Activated effector memory CD4-positive, alpha-beta T cell treated with Interleukin-2 at 50 U/mL for 16 hours (primary cell): Measurements from ENCODE around the gene HOXC9.

Experiments used
- DNase-seq: peaks from one replicate; pipeline ENCODE4 v3.0.0-alpha.2; 2020

HOXC9 gene

DNA sequence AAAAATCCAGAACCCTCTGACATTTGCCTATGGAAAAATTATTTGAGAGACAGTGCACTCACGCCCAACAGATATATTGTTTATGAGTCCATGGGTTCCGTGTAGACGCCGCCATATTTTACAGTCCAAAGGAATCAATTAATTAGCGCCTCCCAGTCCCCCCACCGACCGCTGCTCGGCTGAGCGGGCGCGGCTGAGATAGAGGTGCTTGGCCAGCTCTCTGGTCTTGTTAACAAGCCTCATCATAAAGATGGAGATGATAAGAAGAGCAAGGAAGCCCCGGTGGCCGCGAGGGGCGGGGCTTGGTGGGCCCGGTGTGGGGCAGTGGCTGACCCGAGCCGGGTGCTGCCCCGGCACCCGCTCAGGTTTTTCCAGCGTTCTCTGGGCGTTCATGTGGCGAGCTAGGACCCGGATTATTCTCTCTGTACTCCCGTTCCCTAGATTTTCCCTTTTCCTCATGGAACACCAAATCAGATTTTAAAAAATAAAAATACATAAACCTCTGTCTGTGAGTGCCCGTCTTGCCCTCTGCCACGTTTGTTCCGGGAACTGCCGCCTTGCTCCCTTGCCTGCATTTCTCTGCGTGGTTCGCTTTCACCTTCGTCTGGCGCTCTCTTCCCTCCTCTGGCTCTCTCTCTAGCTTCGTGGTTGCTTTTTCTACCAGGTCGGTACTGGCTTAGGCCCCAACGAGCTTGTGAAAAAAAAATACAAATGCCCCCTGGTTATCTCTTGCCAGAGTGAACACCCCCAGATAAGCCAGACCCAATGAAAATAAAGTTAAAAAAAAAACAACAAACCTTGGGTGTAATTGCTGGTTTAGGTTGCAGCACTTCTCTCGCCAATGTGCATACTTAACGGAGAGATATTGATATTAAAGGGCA lies 36.3 kb upstream of the HOXC9 start:
- DNase-seq, result no peak

DNA sequence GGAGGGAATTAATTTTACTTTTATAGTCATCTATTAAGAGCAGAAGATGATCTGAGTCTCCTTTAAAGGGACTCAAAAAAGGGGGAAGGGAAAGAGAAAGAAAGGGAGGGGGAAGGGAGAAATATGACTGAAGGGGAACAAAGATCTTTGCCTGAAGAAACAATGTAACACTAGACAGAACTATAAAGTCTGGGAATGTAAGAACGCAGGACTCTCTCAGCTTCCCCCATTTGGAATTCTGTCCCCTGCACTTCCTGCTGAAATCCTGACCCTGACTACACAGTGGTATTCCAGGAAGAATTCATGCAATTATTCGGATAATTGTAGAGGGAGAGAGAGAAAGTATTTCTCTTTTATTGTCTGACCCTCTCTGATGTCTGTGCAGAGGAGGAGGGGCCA lies 35.6 kb upstream of the HOXC9 start:
- DNase-seq, result no peak

DNA sequence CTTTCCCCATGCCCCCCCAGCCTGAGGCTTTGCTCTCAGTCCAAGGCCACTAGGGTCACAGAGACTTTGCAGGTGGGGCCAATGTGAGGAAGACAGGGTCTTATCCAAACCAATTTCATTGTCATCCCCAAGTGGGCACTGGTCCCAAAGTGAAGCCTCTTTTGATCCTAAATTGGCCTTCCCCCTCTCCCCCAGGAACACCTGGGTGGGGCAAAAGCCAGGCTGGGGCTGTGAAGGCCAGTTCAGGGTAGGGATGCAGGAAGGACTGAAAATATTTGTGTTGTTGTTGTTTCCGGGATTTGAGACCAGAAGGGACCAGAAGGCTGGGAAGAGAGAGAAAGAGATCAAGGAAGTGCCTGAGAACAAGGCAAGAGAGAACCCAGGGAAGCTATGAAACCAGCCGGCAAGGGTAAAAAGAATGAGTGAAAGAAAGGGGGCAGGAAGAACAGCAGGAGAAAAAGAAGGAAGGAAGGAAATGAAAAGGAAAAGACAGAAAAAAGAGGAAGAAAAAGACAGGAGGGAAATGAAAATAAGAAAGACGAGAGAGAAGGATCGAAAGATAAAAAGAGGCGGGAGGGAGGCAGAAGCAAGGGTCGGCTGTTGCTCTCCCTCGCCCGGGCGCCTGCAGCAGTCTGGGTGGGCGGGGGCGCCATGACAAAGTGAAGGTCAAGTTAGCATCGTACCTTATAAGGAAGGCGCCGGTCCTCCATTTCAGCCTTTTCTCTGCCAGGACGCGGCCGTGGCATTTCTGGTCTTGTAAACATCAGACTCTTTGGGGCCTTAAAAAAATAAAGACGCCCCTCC lies 34.5 kb upstream of the HOXC9 start:
- no peak for DNase-seq

DNA sequence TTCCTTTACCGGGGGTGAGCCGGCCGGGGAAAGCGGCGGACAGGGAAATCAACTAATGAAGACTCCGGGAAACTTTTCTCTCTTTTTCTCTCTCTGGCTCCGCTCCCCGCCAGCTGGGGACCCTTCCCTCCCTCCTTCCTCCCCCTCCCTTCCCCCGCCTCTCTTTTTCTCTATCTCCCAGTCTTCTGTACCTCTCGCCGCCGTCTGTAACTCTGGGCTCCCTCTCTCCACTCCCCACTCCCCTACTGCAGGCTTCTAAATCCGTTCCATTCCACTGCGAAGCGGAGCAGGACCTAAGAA lies 33.9 kb upstream of the HOXC9 start:
- DNase-seq, result no peak

DNA sequence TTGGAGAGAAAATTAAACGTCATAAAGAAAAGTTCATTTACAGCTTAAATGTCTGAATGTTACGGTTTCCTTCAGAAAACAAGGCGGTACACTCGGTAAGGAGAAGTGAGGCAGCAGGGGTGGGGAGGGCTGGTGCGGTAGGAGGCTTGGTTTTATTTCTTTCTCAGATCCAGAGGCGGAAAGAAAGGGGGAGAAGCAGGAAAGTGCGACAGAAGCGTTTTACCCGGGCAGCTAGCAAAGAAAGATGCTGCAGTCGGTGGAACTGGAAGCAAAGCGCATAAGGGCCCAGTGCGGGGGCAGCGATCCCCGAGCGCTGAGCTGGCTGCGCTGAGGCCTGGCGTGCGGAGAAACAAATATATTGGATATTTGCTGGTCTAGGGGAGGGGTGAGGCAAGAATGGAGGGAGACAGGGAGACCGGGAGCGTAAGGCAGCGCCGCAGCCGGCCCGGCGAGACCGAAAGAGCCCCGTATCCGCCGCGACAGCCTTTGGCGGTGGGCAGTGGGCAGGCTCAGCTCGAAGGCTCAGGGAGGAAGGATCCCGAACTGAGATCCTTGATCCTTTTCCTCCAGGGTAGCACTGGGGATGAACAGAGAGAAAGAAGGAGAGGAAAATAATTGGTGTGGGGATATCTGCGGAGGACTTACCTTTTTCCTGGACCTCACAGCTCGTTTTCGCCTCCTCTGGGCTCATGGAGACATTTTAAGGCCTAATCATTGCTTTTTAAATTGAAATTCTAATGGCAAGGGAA lies 33.4 kb upstream of the HOXC9 start:
- DNase-seq, result no peak

DNA sequence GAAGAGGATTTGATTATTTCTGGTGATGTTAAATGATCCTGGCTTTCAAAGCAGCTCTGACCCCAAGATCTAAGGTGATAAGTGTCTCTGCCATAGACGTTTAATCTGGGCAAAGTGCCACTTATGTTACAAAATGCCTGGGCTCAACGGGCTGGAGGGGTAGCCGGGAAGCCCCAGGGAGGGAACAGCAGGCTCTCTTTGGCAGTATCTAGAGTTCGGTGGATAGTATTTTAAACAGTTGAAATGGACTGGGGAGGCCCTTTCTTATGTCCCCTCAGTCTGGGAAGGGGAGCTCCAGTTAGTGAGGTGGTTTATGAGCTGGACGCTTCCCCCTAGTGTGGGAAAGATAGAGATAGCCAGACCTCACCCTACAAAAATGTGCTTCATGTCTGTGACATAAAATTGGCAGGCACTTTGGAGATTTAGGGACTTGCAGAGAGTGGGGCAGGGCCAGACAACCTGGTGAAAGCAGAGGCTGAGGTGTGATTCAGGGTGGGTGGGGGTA lies 32.5 kb upstream of the HOXC9 start:
- DNase-seq, result no peak

GRCh38 chr12:53968214-53969127 lies 31.5 kb upstream of the HOXC9 start:
- DNase-seq, result no peak

DNA sequence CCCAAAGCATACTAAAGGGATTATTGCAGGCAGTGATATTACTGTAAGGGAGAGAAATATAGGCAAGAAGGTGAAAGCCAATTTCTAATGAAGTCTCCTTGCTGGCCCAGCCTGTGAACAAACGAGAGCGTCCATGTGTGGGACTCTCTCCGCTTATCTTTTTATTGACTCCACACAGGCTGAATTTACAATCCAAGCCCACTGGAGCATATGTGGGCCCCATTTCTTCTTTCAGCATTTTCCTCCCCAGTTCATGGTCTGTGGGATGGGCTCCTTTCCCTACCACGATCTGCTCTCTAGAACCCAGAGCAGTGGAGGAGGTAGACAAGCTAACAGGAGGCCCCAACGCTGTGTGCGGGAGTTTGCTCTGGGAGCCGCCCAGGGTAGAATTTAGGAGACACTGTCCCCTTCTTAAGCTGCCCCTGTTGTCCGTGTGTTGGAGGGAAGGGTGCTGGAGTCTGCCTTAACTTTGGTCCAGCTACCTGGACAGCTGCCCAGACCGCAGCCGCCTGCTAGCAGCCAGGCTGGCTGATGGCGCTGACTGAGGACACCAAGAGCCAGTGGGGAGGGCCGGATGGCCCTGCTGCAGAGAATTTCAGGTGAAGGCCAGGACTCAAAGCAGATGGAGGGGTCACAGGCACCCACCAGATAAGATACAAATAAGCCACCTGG lies 30.2 kb upstream of the HOXC9 start:
- DNase-seq, result no peak

- DNase-seq, result no peak
Observed at GRCh38 chr12:53970451-53970850, 29.5 kb upstream of the HOXC9 start.

DNA sequence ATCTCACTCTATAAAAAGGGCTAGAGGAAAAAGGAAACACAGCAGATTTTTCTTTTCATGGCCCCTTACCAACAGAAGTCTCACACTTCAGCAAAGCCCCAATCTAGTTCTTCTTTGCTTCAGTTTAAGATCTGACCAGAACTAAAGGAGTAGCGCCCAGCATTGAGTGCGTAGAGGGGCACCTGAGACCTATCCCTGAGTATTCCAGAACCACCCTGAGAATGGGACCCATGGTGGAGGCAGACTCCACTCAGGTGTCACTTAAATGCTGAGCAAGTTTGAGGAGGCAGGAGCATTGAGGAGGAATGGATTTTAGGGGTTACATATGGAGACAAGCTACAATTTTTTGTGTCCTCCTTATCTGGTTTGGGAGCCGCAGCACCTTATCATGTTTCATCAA lies 28.8 kb upstream of the HOXC9 start:
- no peak for DNase-seq

- no peak for DNase-seq
Observed at GRCh38 chr12:53971686-53972085, 28.3 kb upstream of the HOXC9 start.

GRCh38 chr12:53972152-53972702 lies 27.7 kb upstream of the HOXC9 start:
- no peak for DNase-seq

DNA sequence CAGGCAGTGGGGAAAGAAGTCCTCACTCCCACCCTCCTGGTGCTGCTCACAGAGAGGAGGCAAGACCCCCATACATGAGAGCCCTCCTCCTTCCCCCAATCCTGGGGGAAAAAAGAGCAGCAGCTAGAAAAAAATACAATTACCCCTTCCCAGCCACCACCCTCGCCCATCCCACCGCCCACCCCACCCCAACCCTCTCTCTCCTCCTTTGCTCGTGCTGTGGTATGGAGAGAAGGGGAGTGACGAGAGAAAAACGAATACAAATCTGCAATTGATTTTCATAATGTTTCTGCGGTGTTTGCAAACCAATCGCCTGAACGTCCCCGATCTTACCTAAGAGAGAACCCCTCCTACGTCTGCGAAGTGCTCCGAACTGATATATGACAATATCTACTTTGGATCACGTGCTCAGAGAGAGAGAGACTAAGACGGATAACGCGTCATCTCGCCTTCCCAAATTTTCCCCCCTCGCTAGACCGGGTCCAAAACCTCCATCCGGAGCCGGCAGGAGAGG lies 27.2 kb upstream of the HOXC9 start, which contains the start of gene HOXC11:
HOXC11 (plus strand) TSS at position 405 of the 514 bp plus-strand sequence. CDS start 116 bp downstream, outside the sequence.
- DNase-seq, result no peak

GRCh38 chr12:53973236-53974042 lies 26.5 kb upstream of the HOXC9 start:
- DNase-seq, result no peak

GRCh38 chr12:53974084-53975063 lies 25.6 kb upstream of the HOXC9 start, which contains the start of gene HOTAIR:
Gene HOTAIR, minus strand, starts transcription at chr12:53974954.
- DNase-seq, result no peak

DNA sequence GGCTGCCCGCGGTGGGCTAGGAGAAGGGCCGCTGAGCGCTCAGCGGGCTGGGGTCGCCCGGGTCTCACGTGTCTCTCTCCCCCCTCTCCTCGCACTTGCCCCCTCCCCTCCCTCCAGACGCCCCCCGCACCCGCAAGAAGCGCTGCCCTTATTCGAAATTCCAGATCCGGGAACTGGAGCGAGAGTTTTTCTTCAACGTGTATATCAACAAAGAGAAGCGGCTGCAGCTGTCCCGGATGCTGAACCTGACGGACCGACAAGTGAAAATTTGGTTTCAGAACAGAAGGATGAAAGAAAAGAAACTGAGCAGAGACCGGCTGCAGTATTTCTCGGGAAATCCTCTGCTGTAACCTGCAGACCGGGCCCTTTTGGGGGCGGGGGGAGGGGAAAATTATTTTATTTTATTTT lies 24.9 kb upstream of the HOXC9 start:
- no peak for DNase-seq

- no peak for DNase-seq
Observed at GRCh38 chr12:53975479-53976152, 24.3 kb upstream of the HOXC9 start.

DNA sequence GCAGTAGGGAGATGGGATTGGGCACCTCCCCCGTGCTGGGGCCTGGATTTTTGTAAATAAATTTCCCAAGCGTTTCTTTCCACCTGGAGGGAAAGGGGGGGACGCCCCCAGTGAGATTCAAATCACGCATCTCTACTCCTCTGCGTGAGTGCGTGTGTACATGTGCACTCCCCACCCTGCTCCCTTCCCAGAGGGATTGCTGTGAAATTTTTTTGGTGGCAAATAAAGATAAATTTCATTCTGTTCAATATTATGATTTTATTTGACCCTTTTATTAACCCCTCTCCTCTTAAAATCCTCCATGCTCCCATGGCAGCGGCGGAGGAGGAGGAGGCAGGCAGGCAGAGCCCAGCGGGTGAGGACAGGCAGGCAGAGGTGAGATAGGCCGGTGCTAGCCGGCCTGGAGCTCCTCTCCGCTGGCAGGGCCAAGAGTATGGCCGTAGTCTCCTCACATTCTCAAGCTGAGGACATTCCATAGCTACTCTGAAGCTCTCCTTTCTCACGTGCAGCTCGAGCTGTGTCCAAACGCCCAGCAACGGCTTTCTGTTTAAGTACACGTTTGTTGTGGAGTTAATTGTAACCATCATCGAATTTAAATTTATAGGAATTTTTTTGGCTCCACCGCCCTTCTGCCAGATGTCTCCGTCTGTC lies 23.7 kb upstream of the HOXC9 start:
- no peak for DNase-seq
